H1 (cell line): ENCODE results near the gene ADAM19. TPM values are rescaled to one million over a fixed set of nuclear protein-coding genes. Genes with fewer than 3 reads are reported as not detected.

Source experiments
- MAX ChIP-seq: IDR thresholded peaks from 2 replicates; pipeline ENCODE4 v1.6.1; 2012; ENCODE audit warnings: inconsistent platforms
- NANOG ChIP-seq: IDR thresholded peaks from 2 replicates; pipeline ENCODE4 v1.6.1; 2011; ENCODE audit warnings: low read length, low read depth, mild to moderate bottlenecking, inconsistent platforms; ENCODE audit not compliant: insufficient read depth, poor library complexity, severe bottlenecking
- RXRA ChIP-seq: IDR thresholded peaks from 2 replicates; pipeline ENCODE4 v1.6.1; 2011; ENCODE audit warnings: low read depth, mild to moderate bottlenecking, low read length, moderate library complexity; ENCODE audit not compliant: insufficient read depth
- polyA plus RNA-seq, 7 experiments: library from polyadenylated mRNA; depleted of rRNA in 3 of 7; stranded (reverse) in 5 of 7; unstranded in 2 of 7; fragments of >200 nt in 5 of 7; fragments of 200-250 nt in 2 of 7; gene quantifications; 1 replicate in 5 of 7; 2 replicates in 1 of 7; 4 replicates in 1 of 7; pipeline versions ENCODE4 v1.2.1 to v1.2.3, GENCODE V29; 2011 to 2013; ENCODE audit warnings: missing spikeins in 2 of 7, mixed read lengths in 2 of 7
- total RNA-seq: library from RNA; stranded (reverse); fragmentation: NEBNext Ultra II Directional; extraction: Animal tissue kit (Norgen Biotek cat#: 25700); gene quantifications from 2 replicates; pipeline ENCODE4 v1.2.1, GENCODE V29; 2021

The ADAM19 gene
- total and polyA plus RNA-seq, 2 of the 8 experiments (the other 6 are each of a cell fraction or from before 2014, with no cell fraction given) = 6.5 to 22.7 TPM

GRCh38 chr5:157598350-157598936 lies 22.9 kb upstream of the ADAM19 start (continued):
- no peak for TF ChIP-seq RXRA
- no peak for TF ChIP-seq MAX
- no peak for TF ChIP-seq NANOG
